OCI-LY3 (cell line): ENCODE data around the gene UFSP1.

Source experiments
- H2AFZ ChIP-seq: fragments of 200-600, 300-600 bp; shearing (Covaris generic); 2 replicates; pipeline ENCODE4 v1.6.0; 2014; ENCODE audit warnings: antibody characterized with exemption, low read depth, low read length
- H3K27ac ChIP-seq: fragments of 200-600, 300-600 bp; sonication (generic); 2 replicates; pipeline ENCODE4 v1.5.1; 2014; ENCODE audit warnings: mild to moderate bottlenecking, low read length, moderate library complexity, mixed read lengths
- H3K27me3 ChIP-seq: fragments of 200-600, 300-600 bp; sonication (generic); 2 replicates; pipeline ENCODE4 v1.6.1; 2014; ENCODE audit warnings: low read depth, low read length, mixed read lengths
- H3K36me3 ChIP-seq: fragments of 200-600, 300-600 bp; sonication (generic); replicated peaks from 2 replicates; pipeline ENCODE3; 2014; ENCODE audit warnings: low read depth, low read length, mixed read lengths
- H3K4me1 ChIP-seq: fragments of 300-600, 200-600 bp; sonication (generic); 2 replicates; pipeline ENCODE4 v1.6.1; 2014; ENCODE audit warnings: low read length, mixed read lengths
- H3K4me2 ChIP-seq: fragments of 200-600, 300-600 bp; sonication (generic); 2 replicates; pipeline ENCODE4 v1.6.1; 2014; ENCODE audit warnings: low read length, mixed read lengths
- H3K4me3 ChIP-seq: fragments of 300-600, 200-600 bp; sonication (generic); 2 replicates; pipeline ENCODE4 v1.5.1; 2014; ENCODE audit warnings: antibody characterized with exemption, mild to moderate bottlenecking, low read length, moderate library complexity
- H3K79me2 ChIP-seq: fragments of 300-600, 200-600 bp; shearing (Covaris generic); 2 replicates; pipeline ENCODE4 v1.6.1; 2014; ENCODE audit warnings: mild to moderate bottlenecking, low read length, mixed read lengths
- H3K9ac ChIP-seq: fragments of 300-600, 200-600 bp; shearing (Covaris generic); 2 replicates; pipeline ENCODE4 v1.6.0; 2014; ENCODE audit warnings: mild to moderate bottlenecking, low read length, moderate library complexity
- H3K9me3 ChIP-seq: fragments of 200-600, 300-600 bp; shearing (Covaris generic); 2 replicates; pipeline ENCODE4 v1.6.1; 2014; ENCODE audit warnings: low read length, mixed read lengths; ENCODE audit not compliant: insufficient read depth
- H4K20me1 ChIP-seq: fragments of 200-600, 300-600 bp; sonication (generic); 2 replicates; pipeline ENCODE4 v1.6.1; 2016; ENCODE audit warnings: low read length, mixed read lengths; ENCODE audit not compliant: insufficient read depth
- CTCF ChIP-seq: fragments of 200-600, 300-600 bp; sonication (generic); IDR thresholded peaks from 2 replicates; pipeline ENCODE4 v1.5.1; 2014; ENCODE audit warnings: antibody characterized with exemption, low read length, low read depth
- EZH2phosphoT487 ChIP-seq: fragments of 200-600 bp; shearing (Covaris generic); IDR thresholded peaks from 2 replicates; pipeline ENCODE4 v1.6.1; 2018; ENCODE audit warnings: antibody characterized with exemption, mixed run types, low read depth

Gene UFSP1

GRCh38 chr7:100864263-100864845, 25.2 kb downstream of the UFSP1 start:
- peaks cover 35% of the 10 kb centered on the region for H3K4me1 ChIP-seq
- no peak overlapping the region for H3K27ac ChIP-seq
- no peaks in the 10 kb centered on the region for H3K9me3 ChIP-seq
- TF ChIP-seq EZH2phosphoT487 (no peak), CTCF (no peak)
- H4K20me1 ChIP-seq: no peaks in the 10 kb centered on the region
- no peak overlapping the region for H3K4me2 ChIP-seq
- H2AFZ ChIP-seq: no peak overlapping the region
- H3K79me2 ChIP-seq: peaks cover 32% of the 10 kb centered on the region
- H3K9ac ChIP-seq: no peak overlapping the region
- peaks cover 15% of the 10 kb centered on the region for H3K36me3 ChIP-seq
- H3K27me3 ChIP-seq: no peaks in the 10 kb centered on the region
- no peak overlapping the region for H3K4me3 ChIP-seq

GRCh38 chr7:100863406-100863950, 26.0 kb downstream of the UFSP1 start:
- H2AFZ ChIP-seq: no peak overlapping the region
- no peak overlapping the region for H3K27ac ChIP-seq
- H3K36me3 ChIP-seq: peaks cover 15% of the 10 kb centered on the region
- H4K20me1 ChIP-seq: no peaks in the 10 kb centered on the region
- H3K4me2 ChIP-seq: no peak overlapping the region
- no peak overlapping the region for H3K9ac ChIP-seq
- H3K4me1 ChIP-seq: peaks cover 28% of the 10 kb centered on the region
- H3K79me2 ChIP-seq: peaks cover 23% of the 10 kb centered on the region
- no peak overlapping the region for H3K4me3 ChIP-seq
- TF ChIP-seq EZH2phosphoT487 (no peak), CTCF (no peak)
- no peaks in the 10 kb centered on the region for H3K9me3 ChIP-seq
- H3K27me3 ChIP-seq: no peaks in the 10 kb centered on the region

- Histone ChIP-seq H4K20me1 (no peaks in the 10 kb centered on the region), H3K4me1 (peaks cover 21% of the 10 kb centered on the region), H3K27ac (peak overlapping the region; percentile 68), H3K9ac (peak overlapping the region; percentile 67), H3K36me3 (peaks cover 15% of the 10 kb centered on the region), H3K9me3 (no peaks in the 10 kb centered on the region), H3K27me3 (no peaks in the 10 kb centered on the region), H3K4me2 (peak overlapping the region; percentile 95), H2AFZ (no peak overlapping the region; the same call in 1 of the 2 replicates), H3K79me2 (peaks cover 7% of the 10 kb centered on the region), H3K4me3 (peak overlapping the region; percentile 70)
- TF ChIP-seq EZH2phosphoT487 (no peak), CTCF (no peak)
Observed at GRCh38 chr7:100861616-100861985, 27.9 kb downstream of the UFSP1 start.

GRCh38 chr7:100860702-100861615, 28.6 kb downstream of the UFSP1 start:
- no peaks in the 10 kb centered on the region for H4K20me1 ChIP-seq
- peak overlapping the region; percentile 70 for H3K4me3 ChIP-seq
- H3K9ac ChIP-seq: peak overlapping the region; percentile 67
- no peaks in the 10 kb centered on the region for H3K27me3 ChIP-seq
- H3K36me3 ChIP-seq: peaks cover 15% of the 10 kb centered on the region
- peaks cover 20% of the 10 kb centered on the region for H3K4me1 ChIP-seq
- H2AFZ ChIP-seq: no peak overlapping the region; the same call in 1 of the 2 replicates
- no peaks in the 10 kb centered on the region for H3K9me3 ChIP-seq
- peak overlapping the region; percentile 68 for H3K27ac ChIP-seq
- peak overlapping the region; percentile 95 for H3K4me2 ChIP-seq
- peaks cover 7% of the 10 kb centered on the region for H3K79me2 ChIP-seq
- TF ChIP-seq CTCF: no peak
- no peak for TF ChIP-seq EZH2phosphoT487
